GM21515 (cell line): ENCODE data around the gene EMC6.

Source experiments
- ATAC-seq: cut with Tn5 transposase; IDR thresholded peaks from one replicate; pipeline ENCODE4 v1.9.1; 2021; ENCODE audit not compliant: unreplicated experiment

EMC6 gene

DNA sequence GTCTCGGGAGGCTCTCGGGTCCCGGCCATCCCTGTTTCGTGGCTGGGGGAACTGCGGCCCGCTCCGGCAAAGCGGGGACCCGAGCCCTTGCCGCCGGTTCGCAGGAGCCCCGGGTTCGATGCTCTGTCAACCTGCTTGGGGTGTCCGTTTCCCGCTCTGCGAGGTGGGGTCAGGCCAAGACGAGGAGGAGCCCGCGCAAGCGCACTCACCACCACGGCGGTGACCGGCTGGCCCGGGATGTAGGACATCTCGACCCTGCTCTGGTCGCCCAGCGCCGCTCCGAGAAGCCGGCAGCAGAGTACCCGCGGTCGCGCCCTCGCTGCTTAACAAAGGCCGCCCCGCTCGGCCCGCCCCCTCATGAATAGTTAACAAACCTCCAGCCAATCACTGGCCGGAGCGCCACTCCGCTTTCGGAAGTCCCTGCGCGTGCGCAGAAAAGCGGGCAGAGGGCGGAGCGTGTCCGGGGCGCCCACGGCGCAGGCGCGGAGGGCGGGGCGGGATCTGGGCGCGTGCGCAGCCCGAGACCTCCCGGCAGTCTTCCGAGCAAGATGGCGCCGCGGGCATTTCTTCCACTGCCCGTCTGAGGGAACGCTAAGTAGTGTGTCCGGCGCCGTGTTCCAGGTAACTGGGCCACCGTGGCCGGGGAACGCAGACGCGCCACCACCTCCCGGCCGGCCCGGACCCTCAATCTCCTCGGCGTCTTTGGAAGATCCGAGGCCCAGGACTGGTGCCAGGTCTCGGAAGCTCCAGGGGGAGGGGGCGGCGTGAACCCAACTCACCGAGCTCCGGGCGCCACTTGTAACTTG is at the start of gene EMC6, which contains the start of gene TAX1BP3:
Gene EMC6, plus strand, starts transcription at position 534 of the 806 bp plus-strand sequence. CDS start 335 bp downstream, outside the sequence.
Gene TAX1BP3, minus strand, starts transcription at position 300 of the 806 bp plus-strand sequence. Its CDS starts 52 bp downstream, at position 248.
- peak; percentile 86 for ATAC-seq

DNA sequence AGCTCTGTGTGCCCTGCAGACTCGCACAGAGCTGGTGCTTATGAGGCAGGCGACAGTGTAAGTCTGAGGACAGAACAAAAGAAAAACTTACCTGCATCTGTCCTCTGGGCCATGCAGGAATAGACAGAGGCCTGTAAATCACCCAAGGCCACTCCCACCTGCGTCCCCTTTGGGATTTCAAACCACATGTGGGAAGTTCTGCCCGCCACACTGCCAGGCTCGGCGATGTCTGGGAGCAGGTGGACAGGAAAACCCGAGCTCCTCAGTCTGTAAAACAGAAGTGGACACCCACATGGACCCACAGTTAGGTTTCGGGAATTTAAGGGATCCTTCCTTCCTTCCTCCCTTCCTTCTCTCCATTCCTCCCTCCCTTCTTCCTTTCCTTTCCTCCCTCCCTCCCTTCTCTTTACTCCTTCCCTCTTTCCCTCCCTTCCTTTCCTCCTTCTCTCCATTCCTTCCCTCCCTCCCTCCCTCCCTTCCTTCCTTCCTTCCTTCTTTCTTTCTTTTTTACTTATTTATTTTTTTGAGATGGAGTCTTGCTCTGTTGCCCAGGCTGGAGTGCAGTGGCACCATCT is 47.4 kb upstream of the EMC6 start:
- no peak for ATAC-seq

DNA sequence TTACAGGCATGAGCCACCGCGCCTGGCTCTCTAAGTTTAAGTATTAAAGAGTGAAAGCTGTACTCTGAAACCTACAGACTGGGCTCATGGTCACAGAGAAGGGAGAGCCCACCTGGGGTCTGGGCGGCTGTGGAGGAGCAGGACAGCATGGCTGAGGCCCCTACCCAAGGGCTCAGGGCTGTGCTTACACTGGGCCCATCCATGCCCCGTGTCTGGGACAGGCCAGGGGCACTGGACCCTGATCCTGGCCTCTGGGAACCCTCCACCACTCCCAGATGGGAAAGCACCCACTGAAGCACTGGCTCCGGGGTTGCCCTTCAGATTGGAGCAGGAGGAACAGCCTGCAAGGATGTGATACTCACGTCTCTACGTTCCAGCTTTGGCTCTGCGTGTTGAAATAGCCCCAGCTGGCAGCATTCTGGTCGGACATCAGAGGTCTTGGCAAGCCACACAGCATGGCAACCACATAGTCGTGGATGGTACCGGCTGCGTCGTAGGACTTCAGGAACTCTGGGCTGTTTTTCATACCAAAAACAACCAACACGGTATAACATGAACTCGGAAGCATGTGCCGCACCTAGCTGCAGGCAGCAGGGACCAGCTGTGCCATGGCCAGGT is 45.5 kb upstream of the EMC6 start:
- no peak for ATAC-seq

DNA sequence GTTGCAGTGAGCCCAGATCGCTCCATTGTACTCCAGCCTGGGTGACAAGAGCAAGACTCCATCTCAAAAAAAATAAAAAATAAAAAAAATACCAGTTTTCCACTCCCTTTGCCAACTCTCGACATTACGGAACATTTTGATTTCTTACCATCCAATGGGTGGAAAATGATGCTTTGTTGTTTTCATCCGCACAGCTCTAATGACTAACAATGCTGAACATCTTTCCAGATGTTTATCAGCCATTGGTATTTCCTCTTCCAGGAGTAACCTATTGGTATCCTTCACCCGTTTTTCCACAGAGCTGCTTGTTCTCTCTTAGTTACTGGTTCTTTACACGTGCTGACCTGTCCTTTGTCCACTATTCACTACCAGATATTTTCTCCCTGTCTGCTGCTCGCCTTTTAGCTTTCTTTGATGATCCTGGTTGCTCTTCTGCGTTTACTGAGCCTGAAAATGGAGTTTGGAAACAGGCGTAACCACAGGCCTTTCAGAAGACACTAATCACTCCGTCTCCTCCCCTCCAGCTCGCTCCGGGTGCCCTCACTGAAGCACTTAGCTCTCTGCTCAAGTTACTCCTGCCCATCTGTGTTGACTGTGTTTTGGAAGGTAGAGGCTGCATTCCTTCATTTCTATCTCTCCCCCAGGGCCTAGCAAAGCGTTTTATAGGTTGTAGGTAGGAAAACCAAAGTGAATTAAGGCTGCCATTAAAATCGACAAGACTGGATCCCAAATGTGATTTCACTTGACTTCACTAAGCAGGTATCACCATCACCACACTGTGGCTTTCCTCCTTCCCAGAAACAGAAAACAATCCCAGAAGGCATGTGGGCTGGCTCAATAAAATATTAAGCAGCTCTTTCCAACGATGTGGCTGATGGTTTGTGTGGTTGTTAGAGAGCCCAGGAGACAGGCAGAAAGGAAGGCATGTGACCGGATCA is 41.5 kb upstream of the EMC6 start:
- no peak for ATAC-seq

DNA sequence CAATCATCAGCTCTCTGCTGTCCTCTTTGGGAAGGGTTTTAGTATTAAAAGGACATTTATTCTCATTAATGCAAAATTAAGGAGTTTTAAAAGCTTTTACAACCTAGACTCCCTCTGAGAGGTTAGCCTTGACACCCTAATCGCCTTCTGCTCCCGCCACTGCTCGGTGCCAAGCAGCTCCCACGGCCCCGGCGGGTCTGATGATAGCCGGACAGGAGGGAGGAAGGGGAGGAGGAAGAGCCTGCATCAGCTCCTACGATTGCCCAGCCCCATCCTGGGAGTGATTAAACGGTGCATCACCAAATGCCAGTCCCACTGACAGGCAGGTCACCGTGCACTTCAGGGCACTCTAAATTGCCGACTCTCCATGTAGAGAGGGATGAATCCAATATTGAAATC is 40.8 kb upstream of the EMC6 start:
- ATAC-seq = no peak

DNA sequence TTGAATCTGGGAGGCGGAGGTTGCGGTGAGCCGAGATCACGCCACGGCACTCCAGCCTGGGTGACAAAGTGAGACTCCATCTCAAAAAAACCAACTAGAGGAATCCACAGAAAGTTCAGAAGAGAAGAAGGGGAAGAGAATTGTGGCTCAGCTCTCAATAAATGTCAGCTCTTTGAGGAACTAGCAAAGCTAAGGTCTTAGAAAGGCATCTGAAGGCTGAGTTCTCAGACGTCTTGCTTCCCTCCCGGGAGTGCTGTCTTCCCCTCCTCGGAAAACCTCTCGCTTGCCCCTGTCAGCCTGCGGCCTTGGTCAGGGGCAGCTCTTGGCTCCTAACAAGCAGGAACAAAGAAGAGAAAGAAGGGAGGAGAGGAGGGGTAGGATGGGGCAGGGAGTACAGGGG is 37.8 kb upstream of the EMC6 start:
- ATAC-seq = no peak

DNA sequence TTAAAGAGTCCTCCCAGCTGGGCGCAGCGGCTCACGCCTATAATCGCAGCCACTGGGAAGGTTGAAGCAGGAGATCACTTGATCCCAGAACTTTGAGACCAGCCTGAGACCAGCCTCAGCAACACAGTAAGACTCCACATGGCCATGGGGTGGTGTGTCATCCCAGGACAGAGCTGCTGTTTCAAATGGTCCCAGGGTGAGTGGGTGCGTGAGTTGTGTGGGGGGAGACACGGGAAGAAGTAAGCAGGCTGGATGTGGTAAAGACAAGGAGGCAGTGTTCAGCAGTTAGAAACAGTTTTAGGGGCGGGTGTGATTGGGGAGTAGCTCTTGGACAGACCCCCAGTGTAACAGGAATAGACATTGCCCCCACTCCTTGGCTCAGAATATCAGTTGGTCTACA is 36.3 kb upstream of the EMC6 start:
- ATAC-seq = no peak

DNA sequence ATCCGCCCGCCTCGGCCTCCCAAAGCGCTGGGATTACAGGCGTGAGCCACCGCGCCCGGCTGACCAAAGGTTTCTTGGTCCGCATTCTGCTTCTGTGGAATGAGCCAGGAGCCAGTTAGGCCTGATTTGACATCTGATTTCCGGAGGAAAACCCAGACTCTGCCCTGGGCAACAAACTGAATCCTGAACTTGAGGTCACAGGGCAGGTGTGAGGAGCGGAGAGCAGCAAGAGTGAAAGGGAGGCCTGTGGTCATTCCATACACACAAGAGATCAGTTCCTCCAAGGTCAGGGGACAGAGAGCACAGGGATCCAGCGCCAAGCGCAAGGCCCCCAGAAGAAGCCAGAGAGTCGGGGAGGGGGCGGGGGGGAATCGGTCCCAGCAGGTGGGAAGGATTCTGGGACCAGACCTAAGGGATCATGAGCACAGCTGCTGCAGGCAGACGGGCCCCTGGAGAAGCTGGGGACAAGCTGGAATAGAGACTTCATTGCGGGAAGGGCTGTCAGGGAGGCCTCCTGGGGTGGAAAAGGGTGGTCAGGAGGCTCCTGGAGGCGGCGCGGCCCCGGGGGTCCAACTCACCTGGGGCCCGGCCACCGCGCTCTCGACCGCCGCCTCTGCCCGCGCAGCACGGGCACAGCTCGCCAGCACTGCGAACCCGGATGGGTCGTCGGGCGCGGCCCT is 33.0 kb upstream of the EMC6 start:
- no peak for ATAC-seq

DNA sequence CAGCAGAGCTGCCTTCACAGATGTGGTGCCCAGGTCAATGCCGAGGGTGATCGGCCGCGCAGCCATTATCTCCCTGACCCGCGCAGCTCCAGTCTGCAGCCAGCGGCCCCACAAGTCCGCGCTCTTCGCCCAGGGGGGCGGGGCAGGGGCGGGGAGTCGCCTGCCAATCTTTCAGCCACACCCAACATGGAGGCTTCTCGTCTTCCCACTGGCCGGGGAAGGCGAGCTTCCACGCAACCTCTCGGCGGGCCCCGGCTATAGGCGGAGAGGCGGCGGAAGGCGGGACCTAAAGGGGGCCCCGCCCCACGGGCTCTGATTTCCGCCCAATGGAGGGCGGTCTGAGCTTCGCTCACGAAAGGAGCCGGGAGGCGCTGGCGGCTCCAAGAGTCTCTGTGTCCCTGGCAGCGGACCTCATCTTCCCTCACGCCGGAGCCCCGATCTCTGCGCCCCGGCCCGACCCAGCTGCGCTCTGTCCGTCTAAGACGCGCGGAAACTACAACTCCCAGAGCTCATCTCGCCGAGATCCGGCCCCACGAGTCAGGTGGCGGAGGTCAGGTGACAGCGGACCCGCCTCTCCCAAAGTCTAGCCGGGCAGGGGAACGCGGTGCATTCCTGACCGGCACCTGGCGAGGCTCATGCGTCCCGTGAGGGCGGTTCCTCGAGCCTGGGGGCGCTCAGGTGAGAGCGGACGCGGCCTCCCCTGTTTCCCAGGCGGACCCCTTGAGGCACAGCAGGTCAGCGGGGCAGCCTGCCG is 32.3 kb upstream of the EMC6 start, which contains the start of the genes CTNS and SHPK:
Gene CTNS, plus strand, starts transcription at position 607 of the 754 bp plus-strand sequence. CDS start 3,447 bp downstream, outside the sequence.
Gene SHPK, minus strand, starts transcription at position 97 of the 754 bp plus-strand sequence. Its CDS starts 31 bp downstream, at position 66.
- ATAC-seq = peak; percentile 88

DNA sequence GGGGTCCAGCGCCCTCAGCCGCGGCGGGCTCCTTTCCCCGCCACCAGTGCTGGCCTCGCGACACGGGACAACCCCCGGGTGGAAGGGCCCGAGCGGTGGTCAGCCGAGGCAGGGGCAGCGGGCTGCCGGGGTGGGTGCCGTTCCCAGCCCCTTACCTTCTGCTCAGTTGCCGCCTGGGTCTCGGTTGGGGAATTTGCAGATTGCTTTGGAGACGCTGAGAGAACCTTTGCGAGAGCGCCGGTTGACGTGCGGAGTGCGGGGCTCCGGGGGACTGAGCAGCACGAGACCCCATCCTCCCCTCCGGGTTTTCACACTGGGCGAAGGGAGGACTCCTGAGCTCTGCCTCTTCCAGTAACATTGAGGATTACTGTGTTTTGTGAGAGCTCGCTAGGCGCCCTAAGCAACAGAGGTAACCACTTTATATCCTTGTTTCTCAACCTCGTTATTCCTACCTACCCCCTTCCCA is 31.7 kb upstream of the EMC6 start:
- ATAC-seq = peak; percentile 10

DNA sequence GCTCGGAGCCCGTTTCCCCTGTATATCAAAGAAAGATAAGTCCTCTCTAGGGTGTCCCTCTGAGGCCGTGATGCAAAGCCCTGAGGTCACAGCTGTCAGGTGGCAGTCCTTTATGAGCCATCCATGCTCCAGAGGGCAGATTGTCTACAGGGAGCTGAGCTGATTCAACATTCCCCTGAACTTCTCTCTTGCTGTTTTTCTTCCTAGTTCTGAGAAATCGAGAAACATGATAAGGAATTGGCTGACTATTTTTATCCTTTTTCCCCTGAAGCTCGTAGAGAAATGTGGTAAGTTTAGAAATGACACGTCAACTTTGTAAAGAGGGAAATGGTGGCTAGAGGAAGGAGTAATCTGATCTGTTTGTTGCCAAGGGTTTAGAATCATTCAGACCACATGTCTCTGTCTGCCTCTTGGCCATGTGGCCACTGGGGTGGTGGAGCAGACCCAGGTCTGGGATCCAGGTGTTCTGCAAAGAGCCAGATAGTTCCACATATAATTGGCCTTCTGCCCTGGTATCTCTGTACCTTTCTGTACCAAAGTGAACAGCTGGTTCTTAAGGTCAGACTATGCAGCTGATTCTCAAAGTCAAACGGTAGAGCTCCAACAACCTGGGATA is 28.5 kb upstream of the EMC6 start:
- ATAC-seq = no peak

DNA sequence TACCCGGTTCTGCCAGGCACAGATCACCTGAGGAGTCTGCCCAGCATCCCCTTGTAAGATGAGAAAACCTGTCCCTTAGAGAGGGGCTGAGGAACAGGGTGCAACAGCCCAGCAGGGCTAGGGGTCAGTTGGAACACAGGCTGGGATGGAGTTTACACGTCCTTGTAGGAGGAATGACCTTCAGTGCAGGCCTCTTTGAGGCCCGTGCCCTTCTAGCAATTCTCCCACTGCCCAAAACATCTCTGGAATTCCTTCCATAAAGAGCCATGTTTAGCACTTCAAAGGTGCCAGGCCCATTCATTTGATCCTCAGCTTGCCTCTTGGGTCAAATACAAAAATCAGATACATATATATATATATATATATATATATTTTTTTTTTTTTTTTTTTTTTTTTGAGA is 27.6 kb upstream of the EMC6 start:
- no peak for ATAC-seq

DNA sequence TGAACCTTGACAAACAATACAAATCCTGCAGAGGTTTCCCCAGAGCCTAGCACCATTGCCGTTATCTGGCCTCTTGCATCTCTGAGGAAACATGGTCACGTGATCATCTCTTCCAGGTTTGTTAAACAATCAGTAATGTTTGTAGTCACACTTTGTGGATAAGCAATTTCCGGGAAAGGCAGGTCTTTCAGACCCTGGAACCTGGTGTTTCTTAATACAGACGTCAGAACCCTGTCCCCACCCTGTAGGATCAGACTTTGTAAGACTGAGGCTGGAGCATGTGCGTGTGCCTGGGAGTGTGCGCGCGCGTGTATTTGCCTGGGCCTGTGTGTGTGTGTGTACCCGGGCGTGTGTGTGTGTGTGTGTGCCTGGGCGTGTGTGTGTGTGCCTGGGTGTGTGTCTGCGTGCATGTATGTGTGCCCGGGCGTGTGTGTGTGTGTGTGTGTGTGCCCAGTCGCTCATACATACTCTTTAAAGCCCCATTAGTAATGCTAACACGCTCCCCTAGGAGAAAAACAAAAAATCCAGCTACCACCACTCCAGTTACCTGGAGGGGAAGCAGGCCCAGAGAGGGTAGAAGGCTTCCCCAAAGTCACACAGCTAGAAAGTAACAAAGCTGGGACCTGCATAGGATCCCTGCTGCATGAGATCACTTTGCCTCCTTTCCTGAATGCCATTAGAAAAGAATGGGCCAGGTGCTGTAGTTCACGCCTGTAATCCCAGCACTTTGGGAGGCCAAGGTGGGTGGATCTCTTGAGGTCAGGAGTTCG is 26.7 kb upstream of the EMC6 start:
- ATAC-seq = no peak

DNA sequence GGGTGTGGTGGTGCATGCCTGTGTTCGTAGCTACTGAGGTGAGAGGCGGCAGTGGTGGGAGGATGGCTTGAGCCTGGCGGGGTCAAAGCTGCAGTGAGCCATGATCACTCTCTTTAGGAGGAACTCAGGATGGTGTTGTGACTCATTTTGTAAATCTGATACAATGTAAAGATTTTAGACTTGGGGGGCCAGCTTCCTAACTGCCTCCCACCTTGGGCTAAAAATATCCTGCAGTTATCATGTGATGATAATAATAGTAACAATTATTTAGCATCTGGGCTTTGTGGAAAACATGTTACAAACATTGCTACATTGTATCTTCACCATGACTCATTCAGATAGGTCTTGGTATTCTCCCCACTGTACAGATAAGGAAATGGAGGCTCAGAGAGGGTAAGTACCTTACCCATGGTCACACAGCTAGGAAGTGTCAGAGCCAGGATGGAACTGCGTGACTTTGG is 24.7 kb upstream of the EMC6 start:
- ATAC-seq = no peak

DNA sequence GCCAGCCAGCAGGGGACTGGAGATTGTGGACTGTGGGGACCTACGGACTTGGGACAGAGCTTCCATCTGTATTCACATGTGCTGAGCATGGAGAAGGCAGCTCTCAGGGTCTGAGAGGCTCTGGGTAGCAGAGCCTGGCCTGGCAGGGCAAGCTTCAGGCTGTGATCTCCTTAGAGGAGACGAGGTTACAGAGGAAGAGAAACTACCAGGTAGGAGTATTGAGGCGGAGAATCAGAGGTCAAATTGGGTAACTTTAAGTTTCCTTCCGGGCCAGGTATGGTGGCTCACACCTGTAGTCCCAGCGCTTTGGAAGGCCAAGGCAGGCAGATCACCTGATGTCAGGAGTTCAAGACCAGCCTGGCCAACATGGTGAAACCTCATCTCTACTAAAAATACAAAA is 23.3 kb upstream of the EMC6 start:
- ATAC-seq = no peak

DNA sequence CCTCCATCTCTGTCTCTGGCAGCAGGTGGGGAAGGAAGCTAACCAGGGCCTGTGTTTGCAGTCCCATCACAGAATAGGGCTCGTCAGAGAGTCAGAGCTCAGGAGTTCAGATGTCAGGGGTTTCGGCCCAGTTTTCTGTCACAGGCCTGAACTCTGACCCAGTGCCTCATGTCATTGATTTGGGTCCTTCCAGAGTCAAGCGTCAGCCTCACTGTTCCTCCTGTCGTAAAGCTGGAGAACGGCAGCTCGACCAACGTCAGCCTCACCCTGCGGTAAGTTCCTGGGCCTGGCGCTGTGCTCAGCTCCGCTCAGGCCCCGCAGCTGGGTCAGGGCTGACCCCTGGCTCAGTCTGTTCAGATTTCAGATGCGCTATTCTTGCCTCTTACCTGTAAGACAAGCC is 21.4 kb upstream of the EMC6 start:
- ATAC-seq = no peak

DNA sequence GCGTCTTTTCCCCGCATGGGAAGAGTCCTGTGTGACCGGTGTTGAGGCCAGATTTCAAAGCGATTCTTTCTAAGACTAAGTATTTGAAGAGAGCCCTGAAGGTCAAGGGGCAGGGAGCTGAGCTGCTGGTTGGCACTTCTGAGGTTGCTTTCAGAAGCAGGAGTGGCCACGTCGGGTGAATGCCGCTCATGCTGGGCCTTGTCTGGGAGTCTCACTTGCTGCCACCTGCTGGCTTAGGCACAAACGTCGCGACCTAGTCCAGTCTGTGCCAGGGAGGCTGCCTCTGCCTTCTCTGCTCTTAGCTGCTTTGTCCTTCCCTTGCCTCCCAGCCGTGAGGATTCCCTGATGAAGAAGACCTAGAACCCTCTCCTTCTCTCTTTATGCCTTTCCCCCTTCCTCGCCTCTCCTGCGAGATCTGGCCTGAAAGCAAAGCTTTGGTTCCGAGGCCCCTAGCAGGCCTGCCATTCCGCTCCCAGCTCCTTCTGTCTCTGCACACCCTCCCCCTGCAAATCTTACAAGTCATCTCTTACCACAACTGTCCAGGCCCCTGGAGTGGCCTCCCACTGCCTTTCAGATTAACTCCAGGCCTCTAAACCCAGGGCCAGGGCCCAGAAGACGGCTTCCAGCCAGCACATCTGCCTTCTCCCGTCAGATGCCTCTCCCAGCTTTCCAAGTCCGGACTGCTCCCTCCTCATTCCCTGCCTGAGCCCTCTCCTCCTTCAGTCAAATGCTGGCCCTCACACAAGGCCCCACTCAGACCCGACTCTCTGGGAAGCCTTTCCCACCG is 20.6 kb upstream of the EMC6 start:
- no peak for ATAC-seq
